HFF-Myc (cell line): Measurements from ENCODE around the gene ZNF862.

Experiments used
- DNase-seq: peaks from one replicate; pipeline ENCODE4 v3.0.0-alpha.2; 2011; ENCODE audit warnings: low read depth; ENCODE audit errors: extremely low read depth
- H3K4me3 ChIP-seq: replicated peaks from 2 replicates; pipeline ENCODE4 v1.5.1; 2011; ENCODE audit warnings: low read depth, mild to moderate bottlenecking, control low read depth, low read length
- CTCF ChIP-seq: IDR thresholded peaks from 2 replicates; pipeline ENCODE4 v1.5.1; 2012; ENCODE audit warnings: mild to moderate bottlenecking, low read depth, low read length, control low read depth; ENCODE audit errors: missing control alignments

The ZNF862 gene

GRCh38 chr7:149867762-149868622 lies 29.8 kb downstream of the ZNF862 start:
- H3K4me3 ChIP-seq, result no peak overlapping the region
- TF ChIP-seq CTCF, result no peak
- no peak for DNase-seq

DNA sequence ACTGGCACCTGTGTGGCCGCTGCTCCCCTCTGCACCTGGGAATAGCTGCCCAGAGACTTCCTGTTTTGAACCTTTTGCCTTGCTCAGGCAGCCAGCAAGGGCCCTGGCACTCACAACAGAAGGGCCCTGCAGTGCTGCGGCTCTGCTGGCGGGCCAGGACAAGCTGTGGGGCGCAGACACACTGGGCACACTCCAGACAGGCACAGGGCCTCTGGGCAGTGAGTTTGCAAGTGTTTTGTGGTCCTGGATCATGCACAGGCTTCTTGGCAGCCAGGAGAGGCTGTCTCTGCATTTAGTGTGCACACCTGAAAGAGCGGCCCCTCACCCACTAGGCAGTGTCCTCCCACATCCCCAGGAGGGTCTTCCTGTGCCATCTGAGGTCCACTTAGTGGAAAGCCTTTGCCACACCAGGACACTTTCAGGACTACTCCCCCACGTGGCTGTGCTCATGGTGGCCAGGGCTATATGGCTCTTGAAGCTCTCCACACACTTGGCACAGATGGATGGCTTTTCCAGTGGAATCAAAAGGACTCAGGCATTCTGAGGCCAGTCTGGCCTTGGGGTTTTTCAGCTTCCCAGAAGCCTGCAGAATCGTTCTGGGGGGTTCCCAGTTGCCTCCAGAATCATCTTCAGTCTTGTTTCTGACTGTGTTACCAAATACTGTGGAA lies 30.6 kb downstream of the ZNF862 start:
- H3K4me3 ChIP-seq, result no peak overlapping the region
- TF ChIP-seq CTCF, result no peak
- no peak for DNase-seq

DNA sequence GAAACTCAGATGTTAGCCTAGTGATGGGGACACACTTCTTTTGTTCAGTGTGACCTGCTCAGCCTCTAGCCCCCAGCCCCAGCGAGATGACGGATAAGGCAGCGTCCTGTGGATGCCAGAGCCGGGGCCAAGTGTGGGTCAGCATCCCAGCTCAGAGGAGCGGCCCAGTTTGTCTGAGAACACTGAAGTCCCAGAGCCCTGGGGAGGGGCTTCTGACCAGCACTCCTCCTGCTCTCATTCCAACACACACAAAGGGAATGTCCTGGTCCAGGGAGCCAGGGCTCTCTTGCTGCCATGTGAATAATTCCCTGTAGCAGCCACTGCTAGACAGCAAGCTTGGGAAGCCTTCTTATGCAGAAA lies 31.1 kb downstream of the ZNF862 start:
- H3K4me3 ChIP-seq, result no peak overlapping the region
- TF ChIP-seq CTCF, result no peak
- DNase-seq, result no peak

- no peak for DNase-seq
- H3K4me3 ChIP-seq, result no peak overlapping the region
- TF ChIP-seq CTCF, result no peak
These were observed 31.7 kb downstream of the ZNF862 start for GRCh38 chr7:149869867-149870266.

GRCh38 chr7:149870274-149870673 lies 32.1 kb downstream of the ZNF862 start:
- DNase-seq, result no peak
- TF ChIP-seq CTCF, result no peak
- no peak overlapping the region for H3K4me3 ChIP-seq

- TF ChIP-seq CTCF, result no peak
- no peak overlapping the region for H3K4me3 ChIP-seq
- no peak for DNase-seq
These were observed 32.7 kb downstream of the ZNF862 start for GRCh38 chr7:149870701-149871483.
